ENCODE results near the gene IFFO2.

GRCh38 chr1:18881164-18881563 lies 75.3 kb downstream of the IFFO2 start:
- TF ChIP-seq POLR2A (IDR thresholded peaks at IDR 0.05) (no peak), EP300 (IDR thresholded peaks at IDR 0.05) (no peak)
